Measurements from ENCODE around the gene ZFP64. TPM values are rescaled to one million over a fixed set of nuclear protein-coding genes. Genes with fewer than 3 reads are reported as not detected.

The ZFP64 gene
- total RNA-seq, 2 experiments from 2014 or later, result 10.0 to 16.7 TPM

DNA sequence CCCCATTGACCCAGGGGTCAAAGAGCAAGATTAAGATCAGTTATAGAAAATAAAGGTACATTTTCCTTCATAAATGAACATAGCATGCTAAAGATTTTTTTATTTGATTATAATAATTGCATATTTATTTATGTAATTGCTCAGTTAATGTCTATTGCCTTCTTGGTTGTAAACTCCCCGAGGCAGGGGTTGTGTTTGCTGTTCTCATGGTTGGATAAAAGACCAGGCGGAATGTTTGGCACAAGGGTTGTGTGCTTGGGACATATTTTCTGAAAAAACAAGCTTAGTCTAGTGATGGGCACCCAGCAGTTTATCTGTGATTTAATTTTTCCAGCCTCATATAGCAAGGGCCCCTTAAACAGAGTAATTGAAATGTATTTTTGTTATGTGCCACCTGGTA lies 47.5 kb upstream of the ZFP64 start:
- DNase-seq (ENCODE audit: low spot score), result no peak
- Histone ChIP-seq H3K79me2 (ENCODE audit: insufficient read depth, low read depth, low read length) (no peaks in the 10 kb centered on the region), H3K4me1 (ENCODE audit: insufficient read depth, low read length, poor library complexity, severe bottlenecking) (no peaks in the 10 kb centered on the region), H3K4me3 (ENCODE audit: low read depth, low read length, poor library complexity, severe bottlenecking) (no peak overlapping the region), H4K20me1 (ENCODE audit: insufficient read depth, low read length) (no peaks in the 10 kb centered on the region), H3K27ac (ENCODE audit: low read depth, low read length, poor library complexity, severe bottlenecking) (no peak overlapping the region), H3K4me2 (ENCODE audit: low read length) (no peak overlapping the region), H3K9me3 (ENCODE audit: low read length) (no peaks in the 10 kb centered on the region), H3K36me3 (ENCODE audit: insufficient read depth, low read length) (no peaks in the 10 kb centered on the region), H3K9me2 (ENCODE audit: insufficient read depth, low read length) (no peaks in the 10 kb centered on the region), H2AFZ (ENCODE audit: low read length) (no peak overlapping the region)
- POLR2A ChIA-PET, result interaction anchor here (0.6 kb wide), 1 partner anchor 42 kb away, joined by 4 read pairs; no protein-coding TSS in a partner anchor
- no TSS peak for BruUV-seq (replicated peaks)
- intact Hi-C loops (cut with micrococcal nuclease; ENCODE audit: unreplicated experiment), result no loop called here
- CTCF ChIA-PET (ENCODE audit: unreplicated experiment), result no interaction called here
- TF ChIP-seq, protein P1, sequence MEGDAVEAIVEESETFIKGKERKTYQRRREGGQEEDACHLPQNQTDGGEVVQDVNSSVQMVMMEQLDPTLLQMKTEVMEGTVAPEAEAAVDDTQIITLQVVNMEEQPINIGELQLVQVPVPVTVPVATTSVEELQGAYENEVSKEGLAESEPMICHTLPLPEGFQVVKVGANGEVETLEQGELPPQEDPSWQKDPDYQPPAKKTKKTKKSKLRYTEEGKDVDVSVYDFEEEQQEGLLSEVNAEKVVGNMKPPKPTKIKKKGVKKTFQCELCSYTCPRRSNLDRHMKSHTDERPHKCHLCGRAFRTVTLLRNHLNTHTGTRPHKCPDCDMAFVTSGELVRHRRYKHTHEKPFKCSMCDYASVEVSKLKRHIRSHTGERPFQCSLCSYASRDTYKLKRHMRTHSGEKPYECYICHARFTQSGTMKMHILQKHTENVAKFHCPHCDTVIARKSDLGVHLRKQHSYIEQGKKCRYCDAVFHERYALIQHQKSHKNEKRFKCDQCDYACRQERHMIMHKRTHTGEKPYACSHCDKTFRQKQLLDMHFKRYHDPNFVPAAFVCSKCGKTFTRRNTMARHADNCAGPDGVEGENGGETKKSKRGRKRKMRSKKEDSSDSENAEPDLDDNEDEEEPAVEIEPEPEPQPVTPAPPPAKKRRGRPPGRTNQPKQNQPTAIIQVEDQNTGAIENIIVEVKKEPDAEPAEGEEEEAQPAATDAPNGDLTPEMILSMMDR (conservative IDR thresholded peaks at IDR 0.05; ENCODE audit: low read length), result no peak
- TF ChIP-seq EZH2phosphoT487 (IDR thresholded peaks at IDR 0.05; ENCODE audit: borderline replicate concordance, low read depth, low read length), result no peak

DNA sequence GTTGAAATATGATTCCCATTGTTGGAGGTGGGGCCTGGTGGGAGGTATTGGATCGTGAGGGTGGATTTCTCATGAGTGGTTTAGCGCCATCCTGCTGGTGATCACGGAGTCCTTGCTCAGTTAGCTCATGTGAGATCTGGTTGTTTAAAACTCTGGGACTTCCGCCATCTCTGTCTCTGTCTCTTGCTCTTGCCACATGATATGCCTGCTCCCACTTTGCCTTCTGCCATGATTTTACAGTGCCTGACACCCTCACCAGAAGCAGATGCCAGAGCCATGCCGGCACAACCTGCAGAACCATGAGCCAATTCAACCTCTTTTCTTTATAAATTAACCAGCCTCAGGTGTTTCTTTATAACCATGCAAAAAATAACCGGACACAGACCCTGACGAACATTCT lies 44.7 kb upstream of the ZFP64 start:
- no peak for DNase-seq (ENCODE audit: low spot score)
- Histone ChIP-seq H3K79me2 (ENCODE audit: insufficient read depth, low read depth, low read length) (no peaks in the 10 kb centered on the region), H3K4me3 (ENCODE audit: low read depth, low read length, poor library complexity, severe bottlenecking) (no peak overlapping the region), H3K4me1 (ENCODE audit: insufficient read depth, low read length, poor library complexity, severe bottlenecking) (no peaks in the 10 kb centered on the region), H2AFZ (ENCODE audit: low read length) (no peak overlapping the region), H3K9me2 (ENCODE audit: insufficient read depth, low read length) (no peaks in the 10 kb centered on the region), H3K27ac (ENCODE audit: low read depth, low read length, poor library complexity, severe bottlenecking) (no peak overlapping the region), H3K36me3 (ENCODE audit: insufficient read depth, low read length) (no peaks in the 10 kb centered on the region), H4K20me1 (ENCODE audit: insufficient read depth, low read length) (no peaks in the 10 kb centered on the region), H3K4me2 (ENCODE audit: low read length) (no peak overlapping the region), H3K9me3 (ENCODE audit: low read length) (no peaks in the 10 kb centered on the region)
- CTCF ChIA-PET (ENCODE audit: unreplicated experiment), result no interaction called here
- intact Hi-C loops (cut with micrococcal nuclease; ENCODE audit: unreplicated experiment), result no loop called here
- POLR2A ChIA-PET, result no interaction called here
- no TSS peak for BruUV-seq (replicated peaks)
- no peak for TF ChIP-seq EZH2phosphoT487 (IDR thresholded peaks at IDR 0.05; ENCODE audit: borderline replicate concordance, low read depth, low read length)

DNA sequence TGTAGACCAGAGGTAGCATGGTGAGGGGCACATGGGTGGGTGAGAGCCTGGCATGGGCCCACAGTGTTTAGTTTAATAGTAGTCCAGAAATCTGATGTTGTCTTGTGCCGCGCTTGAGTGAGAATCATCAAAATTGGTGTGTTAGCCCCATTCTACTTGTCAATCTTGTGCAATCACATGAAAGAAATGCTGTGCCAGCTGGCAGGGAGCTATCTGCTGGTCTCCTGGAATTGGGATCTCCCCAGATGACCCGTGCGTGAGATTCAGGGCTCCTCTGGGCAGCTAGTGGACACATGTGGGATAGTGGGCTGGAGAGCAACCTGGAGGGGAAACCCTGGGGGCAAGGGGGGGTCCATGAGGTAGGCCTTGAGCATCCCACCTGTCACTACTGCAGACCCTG lies 43.5 kb upstream of the ZFP64 start:
- DNase-seq (ENCODE audit: low spot score), result no peak
- intact Hi-C loops (cut with micrococcal nuclease; ENCODE audit: unreplicated experiment), result no loop called here
- Histone ChIP-seq H3K79me2 (ENCODE audit: insufficient read depth, low read depth, low read length) (no peaks in the 10 kb centered on the region), H4K20me1 (ENCODE audit: insufficient read depth, low read length) (no peaks in the 10 kb centered on the region), H3K4me3 (ENCODE audit: low read depth, low read length, poor library complexity, severe bottlenecking) (no peak overlapping the region), H3K4me1 (ENCODE audit: insufficient read depth, low read length, poor library complexity, severe bottlenecking) (no peaks in the 10 kb centered on the region), H3K4me2 (ENCODE audit: low read length) (no peak overlapping the region), H3K36me3 (ENCODE audit: insufficient read depth, low read length) (no peaks in the 10 kb centered on the region), H2AFZ (ENCODE audit: low read length) (no peak overlapping the region), H3K9me3 (ENCODE audit: low read length) (no peaks in the 10 kb centered on the region), H3K27ac (ENCODE audit: low read depth, low read length, poor library complexity, severe bottlenecking) (no peak overlapping the region), H3K9me2 (ENCODE audit: insufficient read depth, low read length) (no peaks in the 10 kb centered on the region)
- CTCF ChIA-PET (ENCODE audit: unreplicated experiment), result no interaction called here
- POLR2A ChIA-PET, result interaction anchor here (0.6 kb wide), 1 partner anchor 328 kb away, joined by 3 read pairs; no protein-coding TSS in a partner anchor
- no peak for TF ChIP-seq EZH2phosphoT487 (IDR thresholded peaks at IDR 0.05; ENCODE audit: borderline replicate concordance, low read depth, low read length)
- TF ChIP-seq, protein P1 (conservative IDR thresholded peaks at IDR 0.05; ENCODE audit: low read length), result no peak
- BruUV-seq (replicated peaks), result no TSS peak

All from OCI-LY7 (cell line).